Smooth muscle cell (in vitro differentiated cells): Measurements from ENCODE around the gene DTNBP1. TPM values are rescaled to one million over a fixed set of nuclear protein-coding genes. Genes with fewer than 3 reads are reported as not detected.

Source experiments
- DNase-seq: peaks from one replicate; lab custom pipeline; 2025; ENCODE audit not compliant: unreplicated experiment; lab: John Stamatoyannopoulos, UW
- H2AFZ ChIP-seq: fragments of 200-600 bp; sonication (generic); 2 replicates; pipeline ENCODE4 v1.6.0; 2016; ENCODE audit warnings: antibody characterized with exemption, low read depth, mild to moderate bottlenecking
- H3F3A ChIP-seq: fragments of 200-600 bp; sonication (generic); 2 replicates; pipeline ENCODE4 v1.6.0; 2017; ENCODE audit warnings: antibody characterized with exemption, low read depth
- H3K27ac ChIP-seq: fragments of 200-600 bp; sonication (generic); 2 replicates; pipeline ENCODE4 v1.5.1; 2016; ENCODE audit warnings: low read depth, mild to moderate bottlenecking
- H3K27me3 ChIP-seq: fragments of 200-600 bp; sonication (generic); 2 replicates; pipeline ENCODE4 v1.6.1; 2016; ENCODE audit warnings: low read depth, mild to moderate bottlenecking
- H3K36me3 ChIP-seq: fragments of 200-600 bp; sonication (generic); 2 replicates; pipeline ENCODE4 v1.5.1; 2016; ENCODE audit warnings: low read depth
- H3K4me1 ChIP-seq: fragments of 200-600 bp; sonication (generic); 2 replicates; pipeline ENCODE4 v1.5.1; 2016; ENCODE audit warnings: low read depth
- H3K4me2 ChIP-seq: fragments of 200-600 bp; sonication (generic); 2 replicates; pipeline ENCODE4 v1.6.0; 2016; ENCODE audit warnings: mild to moderate bottlenecking
- H3K4me3 ChIP-seq: fragments of 200-600 bp; sonication (generic); 2 replicates; pipeline ENCODE4 v1.5.1; 2016; ENCODE audit warnings: mild to moderate bottlenecking
- H3K79me2 ChIP-seq: fragments of 200-600 bp; sonication (generic); 2 replicates; pipeline ENCODE4 v1.6.0; 2016; ENCODE audit warnings: low read depth, mild to moderate bottlenecking
- H3K9ac ChIP-seq: fragments of 200-600 bp; sonication (generic); 2 replicates; pipeline ENCODE4 v1.6.0; 2016; ENCODE audit warnings: low read depth
- H3K9me3 ChIP-seq: fragments of 200-600 bp; sonication (generic); replicated peaks from 2 replicates; pipeline ENCODE4 v1.5.1; 2016; ENCODE audit warnings: low read depth
- H4K20me1 ChIP-seq: fragments of 200-600 bp; sonication (generic); 2 replicates; pipeline ENCODE4 v1.6.0; 2016; ENCODE audit warnings: low read depth
- CTCF ChIP-seq: fragments of 200-600 bp; sonication (generic); IDR thresholded peaks from 2 replicates; pipeline ENCODE4 v1.5.1; 2017; ENCODE audit warnings: borderline replicate concordance, mild to moderate bottlenecking, antibody characterized with exemption; ENCODE audit not compliant: insufficient read depth, poor library complexity, severe bottlenecking
- WGBS: methylation state at CpG from one replicate; pipeline ENCODE4 v1.1.7; 2016; ENCODE audit warnings: low lambda C conversion rate; 5-methylcytosine and 5-hydroxymethylcytosine counted together
- polyA plus RNA-seq: library from polyadenylated mRNA; unstranded; fragments of >200 nt; fragmentation: Nextera tagmentation; extraction: Ambion mirVana; gene quantifications from 2 replicates; pipeline ENCODE4 v1.2.1, GENCODE V29; 2016
- total RNA-seq: library from RNA; depleted of rRNA; stranded (reverse); fragments of >200 nt; gene quantifications from 2 replicates; pipeline ENCODE4 v1.2.3, GENCODE V29; 2014

The DTNBP1 gene
- total and polyA plus RNA-seq, 2 experiments from 2014 or later, result 11.9 to 24.2 TPM

- no peaks in the 10 kb centered on the region for H4K20me1 ChIP-seq
- no peak overlapping the region for H3K27ac ChIP-seq
- no peaks in the 10 kb centered on the region for H3K36me3 ChIP-seq
- no peak overlapping the region for H3K4me2 ChIP-seq
- H3K79me2 ChIP-seq, result no peaks in the 10 kb centered on the region
- WGBS, result 96% methylated on average over 4 of the region's 4 CpGs
- H3F3A ChIP-seq, result no peaks in the 10 kb centered on the region
- no peak overlapping the region for H3K9ac ChIP-seq
- H3K27me3 ChIP-seq, result no peaks in the 10 kb centered on the region
- H2AFZ ChIP-seq, result no peak overlapping the region
- no peak for TF ChIP-seq CTCF
- no peak overlapping the region for H3K4me3 ChIP-seq
- DNase-seq, result no peak
- H3K9me3 ChIP-seq, result no peaks in the 10 kb centered on the region
- H3K4me1 ChIP-seq, result peaks cover 5% of the 10 kb centered on the region
Observed at GRCh38 chr6:15553736-15554294, 109.0 kb downstream of the DTNBP1 start.

GRCh38 chr6:15553031-15553430, 109.8 kb downstream of the DTNBP1 start:
- 90% methylated on average over 2 of the region's 2 CpGs for WGBS
- H3K27ac ChIP-seq, result no peak overlapping the region
- H4K20me1 ChIP-seq, result no peaks in the 10 kb centered on the region
- H3K4me1 ChIP-seq, result peaks cover 5% of the 10 kb centered on the region
- TF ChIP-seq CTCF, result no peak
- H3K27me3 ChIP-seq, result no peaks in the 10 kb centered on the region
- no peak overlapping the region for H3K9ac ChIP-seq
- H3K4me3 ChIP-seq, result no peak overlapping the region
- H3K36me3 ChIP-seq, result no peaks in the 10 kb centered on the region
- no peak overlapping the region for H2AFZ ChIP-seq
- no peaks in the 10 kb centered on the region for H3F3A ChIP-seq
- H3K4me2 ChIP-seq, result no peak overlapping the region
- no peaks in the 10 kb centered on the region for H3K9me3 ChIP-seq
- no peak for DNase-seq
- H3K79me2 ChIP-seq, result no peaks in the 10 kb centered on the region

- no peaks in the 10 kb centered on the region for H3K9me3 ChIP-seq
- H3F3A ChIP-seq, result no peaks in the 10 kb centered on the region
- DNase-seq, result no peak
- no peak overlapping the region for H3K4me2 ChIP-seq
- no peak overlapping the region for H2AFZ ChIP-seq
- no peak overlapping the region for H3K9ac ChIP-seq
- no peaks in the 10 kb centered on the region for H3K36me3 ChIP-seq
- no peaks in the 10 kb centered on the region for H4K20me1 ChIP-seq
- H3K4me3 ChIP-seq, result no peak overlapping the region
- no peak for TF ChIP-seq CTCF
- WGBS, result 62% methylated on average over 6 of the region's 6 CpGs
- H3K79me2 ChIP-seq, result no peaks in the 10 kb centered on the region
- H3K4me1 ChIP-seq, result peaks cover 5% of the 10 kb centered on the region
- H3K27me3 ChIP-seq, result no peaks in the 10 kb centered on the region
- no peak overlapping the region for H3K27ac ChIP-seq
Observed at GRCh38 chr6:15551798-15552197, 111.0 kb downstream of the DTNBP1 start.

- no peak overlapping the region for H3K4me2 ChIP-seq
- 94% methylated on average over 7 of the region's 7 CpGs for WGBS
Observed at GRCh38 chr6:15551262-15551661, 111.6 kb downstream of the DTNBP1 start.

More at GRCh38 chr6:15551262-15551661, 111.6 kb downstream of the DTNBP1 start:
- DNase-seq, result no peak
- Histone ChIP-seq H3K27me3 (no peaks in the 10 kb centered on the region), H2AFZ (no peak overlapping the region), H3K4me1 (peaks cover 5% of the 10 kb centered on the region), H3K9me3 (no peaks in the 10 kb centered on the region), H3K79me2 (no peaks in the 10 kb centered on the region), H3F3A (no peaks in the 10 kb centered on the region), H3K27ac (no peak overlapping the region), H3K9ac (no peak overlapping the region), H4K20me1 (no peaks in the 10 kb centered on the region), H3K36me3 (no peaks in the 10 kb centered on the region), H3K4me3 (no peak overlapping the region)
- no peak for TF ChIP-seq CTCF
